Progenitor cell of endocrine pancreas (in vitro differentiated cells): ENCODE data around the gene MUC20. TPM values are rescaled to one million over a fixed set of nuclear protein-coding genes. Genes with fewer than 3 reads are reported as not detected.
A peak's percentile ranks its signal among the peaks of the same experiment; 100 is the strongest.

Experiments
- DNase-seq: peaks from one replicate; pipeline ENCODE4 v3.0.0; 2021; ENCODE audit warnings: low spot score; ENCODE audit not compliant: unreplicated experiment
- H3K27ac Mint-ChIP-seq: 2 replicates; pipeline ENCODE4 v1.8.0; 2021; ENCODE audit warnings: mild to moderate bottlenecking, moderate library complexity, mixed read lengths
- H3K27me3 Mint-ChIP-seq: 2 replicates; pipeline ENCODE4 v1.8.0; 2021; ENCODE audit warnings: mixed read lengths
- H3K36me3 Mint-ChIP-seq: 2 replicates; pipeline ENCODE4 v1.8.0; 2022; ENCODE audit warnings: mixed read lengths; ENCODE audit not compliant: insufficient read depth
- H3K4me1 Mint-ChIP-seq: 2 replicates; pipeline ENCODE4 v1.8.0; 2021; ENCODE audit warnings: low read depth, mixed read lengths
- H3K4me3 Mint-ChIP-seq: 2 replicates; pipeline ENCODE4 v1.8.0; 2021; ENCODE audit warnings: low read depth, mild to moderate bottlenecking, moderate library complexity, mixed read lengths
- H3K9me3 Mint-ChIP-seq: 2 replicates; pipeline ENCODE4 v1.8.0; 2021; ENCODE audit warnings: low read depth, mixed read lengths
- CTCF ChIP-seq: fragments of 200-600 bp; sonication (generic); IDR thresholded peaks from one replicate; pipeline ENCODE4 v1.5.0; 2021; ENCODE audit warnings: antibody characterized with exemption, mild to moderate bottlenecking; ENCODE audit not compliant: unreplicated experiment
- total RNA-seq: library from RNA; stranded (reverse); gene quantifications from 2 replicates; pipeline ENCODE4 v1.2.1, GENCODE V29; 2021

MUC20 gene
- total RNA-seq, 1 donor from 2014 or later: 4.5 TPM

GRCh38 chr3:195754141-195754540, 33.4 kb downstream of the MUC20 start:
- H3K27ac Mint-ChIP-seq: peak overlapping the region; percentile 52
- peaks cover 13% of the 10 kb centered on the region for H3K4me1 Mint-ChIP-seq
- H3K9me3 Mint-ChIP-seq: no peaks in the 10 kb centered on the region
- H3K36me3 Mint-ChIP-seq: no peaks in the 10 kb centered on the region
- no peak overlapping the region for H3K4me3 Mint-ChIP-seq
- peaks cover 24% of the 10 kb centered on the region for H3K27me3 Mint-ChIP-seq
- no peak for DNase-seq
- TF ChIP-seq CTCF: no peak

GRCh38 chr3:195754906-195755305, 34.1 kb downstream of the MUC20 start:
- H3K4me3 Mint-ChIP-seq: no peak overlapping the region
- no peak for TF ChIP-seq CTCF
- no peaks in the 10 kb centered on the region for H3K36me3 Mint-ChIP-seq
- peaks cover 29% of the 10 kb centered on the region for H3K27me3 Mint-ChIP-seq
- peaks cover 13% of the 10 kb centered on the region for H3K4me1 Mint-ChIP-seq
- no peaks in the 10 kb centered on the region for H3K9me3 Mint-ChIP-seq
- DNase-seq: no peak
- H3K27ac Mint-ChIP-seq: no peak overlapping the region

GRCh38 chr3:195755391-195755790, 34.6 kb downstream of the MUC20 start:
- Mint-ChIP-seq H3K4me1 (peaks cover 13% of the 10 kb centered on the region), H3K4me3 (no peak overlapping the region), H3K27me3 (peaks cover 33% of the 10 kb centered on the region), H3K9me3 (no peaks in the 10 kb centered on the region), H3K27ac (no peak overlapping the region), H3K36me3 (no peaks in the 10 kb centered on the region)
- no peak for TF ChIP-seq CTCF
- DNase-seq: no peak

- Mint-ChIP-seq H3K27me3 (peaks cover 33% of the 10 kb centered on the region), H3K9me3 (no peaks in the 10 kb centered on the region), H3K4me3 (no peak overlapping the region), H3K36me3 (no peaks in the 10 kb centered on the region), H3K4me1 (peaks cover 13% of the 10 kb centered on the region), H3K27ac (no peak overlapping the region)
- no peak for DNase-seq
- TF ChIP-seq CTCF: no peak
These were observed 35.3 kb downstream of the MUC20 start for GRCh38 chr3:195755791-195756676.

- no peak overlapping the region for H3K4me3 Mint-ChIP-seq
- peaks cover 33% of the 10 kb centered on the region for H3K27me3 Mint-ChIP-seq
- H3K27ac Mint-ChIP-seq: no peak overlapping the region
- no peak for TF ChIP-seq CTCF
- peaks cover 3% of the 10 kb centered on the region for H3K4me1 Mint-ChIP-seq
- H3K9me3 Mint-ChIP-seq: no peaks in the 10 kb centered on the region
- no peak for DNase-seq
- no peaks in the 10 kb centered on the region for H3K36me3 Mint-ChIP-seq
These were observed 36.6 kb downstream of the MUC20 start for GRCh38 chr3:195757438-195757770.
